H1 (cell line): Measurements from ENCODE around the gene ATP8B2. TPM values are rescaled to one million over a fixed set of nuclear protein-coding genes. Genes with fewer than 3 reads are reported as not detected.

Source experiments
- CTCF ChIA-PET: fragments of 300-600 bp; sonication (Branson Sonifier 250); formaldehyde crosslinking; loops from one replicate; lab custom pipeline; 2021; ENCODE audit not compliant: partially characterized antibody; lab: Charles Lee
- POLR2A ChIA-PET: fragments of 300-600 bp; sonication (Branson Sonifier 250); formaldehyde crosslinking; loops from one replicate; lab custom pipeline; 2021; ENCODE audit warnings: inconsistent platforms; ENCODE audit not compliant: partially characterized antibody; lab: Charles Lee
- DNase-seq, 2 experiments: peaks; one replicate each; pipeline versions ENCODE4 v3.0.0 to v3.0.0-alpha.2; 2010 to 2022; ENCODE audit warnings: low spot score in 2 of 2, low read depth in 1 of 2, mixed read lengths in 1 of 2
- FAIRE-seq: peaks from 2 replicates; lab custom pipeline; 2011; peaks lifted over from hg19 to GRCh38; lab: Jason Lieb, UNC
- H2AFZ ChIP-seq: 2 replicates; pipeline ENCODE4 v1.8.1; 2012; ENCODE audit warnings: low read length, inconsistent platforms
- H2AK5ac ChIP-seq: 2 replicates; pipeline ENCODE4 v1.6.1; 2013; ENCODE audit warnings: low read depth, low read length
- H2BK120ac ChIP-seq: replicated peaks from 2 replicates; pipeline ENCODE3; 2013; ENCODE audit warnings: low read depth, low read length, inconsistent platforms
- H2BK12ac ChIP-seq: 2 replicates; pipeline ENCODE4 v1.6.1; 2013; ENCODE audit warnings: low read depth, low read length
- H2BK15ac ChIP-seq: 2 replicates; pipeline ENCODE4 v1.6.1; 2013; ENCODE audit warnings: low read length
- H2BK20ac ChIP-seq: 2 replicates; pipeline ENCODE4 v1.6.1; 2013; ENCODE audit warnings: low read length
- H2BK5ac ChIP-seq: 2 replicates; pipeline ENCODE4 v1.6.1; 2013; ENCODE audit warnings: low read depth, low read length
- H3K14ac ChIP-seq: 2 replicates; pipeline ENCODE4 v1.6.1; 2013; ENCODE audit warnings: inconsistent platforms; ENCODE audit not compliant: insufficient read length
- H3K18ac ChIP-seq: 2 replicates; pipeline ENCODE4 v1.6.1; 2013; ENCODE audit warnings: low read length; ENCODE audit errors: extremely low read depth
- H3K23ac ChIP-seq: 2 replicates; pipeline ENCODE4 v1.6.1; 2013; ENCODE audit warnings: inconsistent platforms; ENCODE audit not compliant: insufficient read length
- H3K23me2 ChIP-seq: 2 replicates; pipeline ENCODE4 v1.6.1; 2013; ENCODE audit warnings: low read depth, low read length
- H3K27ac ChIP-seq: 2 replicates; pipeline ENCODE4 v1.6.1; 2011; ENCODE audit warnings: low read depth, low read length, inconsistent platforms
- H3K27me3 ChIP-seq, 4 experiments: replicated peaks in 1 of 4; 1 replicate in 1 of 4; 2 replicates in 3 of 4; pipeline versions ENCODE4 v1.6.1 to v1.8.1; 2011 to 2013; ENCODE audit warnings: low read length in 3 of 4, mild to moderate bottlenecking in 3 of 4, inconsistent platforms in 2 of 4, mixed read lengths in 2 of 4, moderate library complexity in 1 of 4; ENCODE audit not compliant: control insufficient read depth in 3 of 4, insufficient read depth in 3 of 4; ENCODE audit errors: extremely low read depth in 1 of 4
- H3K36me3 ChIP-seq, 4 experiments: 2 replicates each; pipeline versions ENCODE4 v1.6.1 to v1.8.1; 2011 to 2013; ENCODE audit warnings: mild to moderate bottlenecking in 4 of 4, low read length in 3 of 4, moderate library complexity in 2 of 4, control low read depth in 1 of 4, inconsistent platforms in 1 of 4; ENCODE audit not compliant: insufficient read depth in 4 of 4, control insufficient read depth in 2 of 4
- H3K4ac ChIP-seq: replicated peaks from 2 replicates; pipeline ENCODE3; 2013; ENCODE audit warnings: low read length, low read depth, mixed read lengths, inconsistent platforms; ENCODE audit not compliant: insufficient read length
- H3K4me1 ChIP-seq, 4 experiments: replicated peaks in 1 of 4; 1 replicate in 1 of 4; 2 replicates in 3 of 4; pipeline versions ENCODE4 v1.6.1 to v1.8.1; 2011 to 2013; ENCODE audit warnings: low read length in 3 of 4, inconsistent platforms in 2 of 4, mixed read lengths in 1 of 4; ENCODE audit not compliant: insufficient read depth in 4 of 4, control insufficient read depth in 3 of 4
- H3K4me2 ChIP-seq, 2 experiments: 2 replicates each; pipeline versions ENCODE4 v1.6.1 to v1.8.1; 2011 to 2013; ENCODE audit warnings: low read depth in 2 of 2, low read length in 2 of 2, control low read depth in 1 of 2, inconsistent platforms in 1 of 2, mild to moderate bottlenecking in 1 of 2; ENCODE audit not compliant: insufficient read depth in 1 of 2
- H3K4me3 ChIP-seq, 4 experiments: fragments of 200-600, 300-600 bp in 1 of 4; sonication (generic), shearing (Covaris generic), sonication (Bioruptor Twin) in 1 of 4; 2 replicates each; pipeline versions ENCODE4 v1.5.1 to v1.8.1; 2011 to 2016; ENCODE audit warnings: low read length in 4 of 4, low read depth in 3 of 4, control low read depth in 2 of 4, inconsistent platforms in 2 of 4, mild to moderate bottlenecking in 2 of 4, mixed read lengths in 1 of 4, moderate library complexity in 1 of 4; ENCODE audit not compliant: insufficient read depth in 2 of 4; ENCODE audit errors: extremely low read depth in 1 of 4
- H3K56ac ChIP-seq: replicated peaks from 2 replicates; pipeline ENCODE3; 2013; ENCODE audit warnings: low read depth, mild to moderate bottlenecking, mixed read lengths, low read length, inconsistent platforms; ENCODE audit not compliant: insufficient read length
- H3K79me1 ChIP-seq: 2 replicates; pipeline ENCODE4 v1.6.1; 2013; ENCODE audit warnings: low read depth, low read length, control low read depth
- H3K79me2 ChIP-seq, 2 experiments: 2 replicates each; pipeline versions ENCODE4 v1.6.1 to v1.8.1; 2012 to 2013; ENCODE audit warnings: low read length in 2 of 2, mild to moderate bottlenecking in 2 of 2, inconsistent platforms in 1 of 2; ENCODE audit not compliant: insufficient read depth in 2 of 2, control insufficient read depth in 1 of 2
- H3K9ac ChIP-seq, 4 experiments: replicated peaks in 1 of 4; 1 replicate in 1 of 4; 2 replicates in 3 of 4; pipeline versions ENCODE4 v1.6.1 to v1.8.1; 2011 to 2013; ENCODE audit warnings: low read depth in 3 of 4, low read length in 3 of 4, control low read depth in 2 of 4, mild to moderate bottlenecking in 2 of 4, moderate library complexity in 2 of 4, inconsistent platforms in 1 of 4; ENCODE audit errors: extremely low read depth in 1 of 4
- H3K9me3 ChIP-seq, 2 experiments: 2 replicates each; pipeline versions ENCODE4 v1.6.1 to v1.8.1; 2012 to 2013; ENCODE audit warnings: mild to moderate bottlenecking in 2 of 2, moderate library complexity in 2 of 2, control low read depth in 1 of 2, inconsistent platforms in 1 of 2, low read depth in 1 of 2, low read length in 1 of 2, mixed read lengths in 1 of 2; ENCODE audit not compliant: insufficient read depth in 2 of 2
- H4K20me1 ChIP-seq, 2 experiments: replicated peaks in 1 of 2; 2 replicates each; pipeline versions ENCODE3 to v1.8.1; 2011 to 2013; ENCODE audit warnings: inconsistent platforms in 2 of 2, low read length in 2 of 2, mild to moderate bottlenecking in 1 of 2; ENCODE audit not compliant: insufficient read depth in 2 of 2, control insufficient read depth in 1 of 2
- H4K5ac ChIP-seq: 2 replicates; pipeline ENCODE4 v1.6.1; 2013; ENCODE audit warnings: low read length, low read depth, mixed read lengths, inconsistent platforms; ENCODE audit not compliant: insufficient read length
- H4K8ac ChIP-seq: 2 replicates; pipeline ENCODE4 v1.8.0; 2013; ENCODE audit warnings: mild to moderate bottlenecking, moderate library complexity, low read length, inconsistent platforms; ENCODE audit not compliant: insufficient read depth; ENCODE audit errors: extremely low read depth
- H4K91ac ChIP-seq: replicated peaks from 2 replicates; pipeline ENCODE3; 2013; ENCODE audit warnings: low read length, mixed read lengths, inconsistent platforms; ENCODE audit not compliant: insufficient read length
- BACH1 ChIP-seq: IDR thresholded peaks from 2 replicates; pipeline ENCODE4 v1.6.1; 2012; ENCODE audit warnings: low read length, improper control_type of control experiment
- CBX5 ChIP-seq: fragments of 300-800, 300-1000 bp; sonication (generic); IDR thresholded peaks from 2 replicates; pipeline ENCODE4 v1.7.1; 2016; ENCODE audit warnings: antibody characterized with exemption, low read length, low read depth
- GABPA ChIP-seq: IDR thresholded peaks from 2 replicates; pipeline ENCODE4 v1.6.1; 2011; ENCODE audit warnings: mild to moderate bottlenecking, low read length, moderate library complexity, borderline replicate concordance; ENCODE audit not compliant: insufficient read depth
- GTF2F1 ChIP-seq: IDR thresholded peaks from 2 replicates; pipeline ENCODE4 v1.6.1; 2012; ENCODE audit warnings: low read depth, low read length, improper control_type of control experiment, borderline replicate concordance
- HDAC6 ChIP-seq: IDR thresholded peaks from one replicate; pipeline ENCODE4 v1.7.1; 2012; ENCODE audit warnings: low read depth, mild to moderate bottlenecking, inconsistent platforms, low read length, moderate library complexity
- JUND ChIP-seq: IDR thresholded peaks from 2 replicates; pipeline ENCODE4 v1.6.1; 2011; ENCODE audit warnings: mild to moderate bottlenecking, improper control_type of control experiment, low read length
- NRF1 ChIP-seq: IDR thresholded peaks from 2 replicates; pipeline ENCODE4 v1.6.1; 2011; ENCODE audit warnings: mild to moderate bottlenecking, low read depth, low read length, improper control_type of control experiment
- RXRA ChIP-seq: IDR thresholded peaks from 2 replicates; pipeline ENCODE4 v1.6.1; 2011; ENCODE audit warnings: low read depth, mild to moderate bottlenecking, low read length, moderate library complexity; ENCODE audit not compliant: insufficient read depth
- SIRT6 ChIP-seq: IDR thresholded peaks from one replicate; pipeline ENCODE4 v1.7.1; 2012; ENCODE audit warnings: low read length, inconsistent platforms
- SP4 ChIP-seq: IDR thresholded peaks from 2 replicates; pipeline ENCODE4 v1.6.1; 2012; ENCODE audit warnings: low read length, inconsistent platforms
- SRF ChIP-seq: IDR thresholded peaks from 2 replicates; pipeline ENCODE4 v1.6.1; 2011; ENCODE audit warnings: mild to moderate bottlenecking, low read depth, low read length, moderate library complexity
- SUZ12 ChIP-seq: fragments of 200-600 bp; sonication (generic); IDR thresholded peaks from 2 replicates; pipeline ENCODE4 v1.6.1; 2012; ENCODE audit warnings: mild to moderate bottlenecking, inconsistent platforms, low read length, moderate library complexity, mixed read lengths
- TBP ChIP-seq: IDR thresholded peaks from 2 replicates; pipeline ENCODE4 v1.6.1; 2011; ENCODE audit warnings: low read depth, low read length, improper control_type of control experiment
- WGBS, 2 experiments: shearing (Covaris generic) in 1 of 2; methylation state at CpG; one replicate each; pipeline versions ENCODE4 v1.1.6 to v1.1.7; 2013 to 2015; ENCODE audit warnings: low lambda C conversion rate in 2 of 2, mixed read lengths in 2 of 2, inconsistent platforms in 1 of 2, low coverage in 1 of 2, missing lambda C conversion rate in 1 of 2; ENCODE audit not compliant: insufficient replicate concordance in 2 of 2, insufficient coverage in 1 of 2, insufficient read length in 1 of 2; ENCODE audit errors: extremely low coverage in 1 of 2, missing lambda C conversion rate in 1 of 2; 5-methylcytosine and 5-hydroxymethylcytosine counted together
- polyA plus RNA-seq, 7 experiments: library from polyadenylated mRNA; depleted of rRNA in 3 of 7; stranded (reverse) in 5 of 7; unstranded in 2 of 7; fragments of >200 nt in 5 of 7; fragments of 200-250 nt in 2 of 7; gene quantifications; 1 replicate in 5 of 7; 2 replicates in 1 of 7; 4 replicates in 1 of 7; pipeline versions ENCODE4 v1.2.1 to v1.2.3, GENCODE V29; 2011 to 2013; ENCODE audit warnings: missing spikeins in 2 of 7, mixed read lengths in 2 of 7
- total RNA-seq: library from RNA; stranded (reverse); fragmentation: NEBNext Ultra II Directional; extraction: Animal tissue kit (Norgen Biotek cat#: 25700); gene quantifications from 2 replicates; pipeline ENCODE4 v1.2.1, GENCODE V29; 2021

Gene ATP8B2
- total and polyA plus RNA-seq, 2 of the 8 experiments (the other 6 are each of a cell fraction or from before 2014, with no cell fraction given), result 61.4 to 70.1 TPM

DNA sequence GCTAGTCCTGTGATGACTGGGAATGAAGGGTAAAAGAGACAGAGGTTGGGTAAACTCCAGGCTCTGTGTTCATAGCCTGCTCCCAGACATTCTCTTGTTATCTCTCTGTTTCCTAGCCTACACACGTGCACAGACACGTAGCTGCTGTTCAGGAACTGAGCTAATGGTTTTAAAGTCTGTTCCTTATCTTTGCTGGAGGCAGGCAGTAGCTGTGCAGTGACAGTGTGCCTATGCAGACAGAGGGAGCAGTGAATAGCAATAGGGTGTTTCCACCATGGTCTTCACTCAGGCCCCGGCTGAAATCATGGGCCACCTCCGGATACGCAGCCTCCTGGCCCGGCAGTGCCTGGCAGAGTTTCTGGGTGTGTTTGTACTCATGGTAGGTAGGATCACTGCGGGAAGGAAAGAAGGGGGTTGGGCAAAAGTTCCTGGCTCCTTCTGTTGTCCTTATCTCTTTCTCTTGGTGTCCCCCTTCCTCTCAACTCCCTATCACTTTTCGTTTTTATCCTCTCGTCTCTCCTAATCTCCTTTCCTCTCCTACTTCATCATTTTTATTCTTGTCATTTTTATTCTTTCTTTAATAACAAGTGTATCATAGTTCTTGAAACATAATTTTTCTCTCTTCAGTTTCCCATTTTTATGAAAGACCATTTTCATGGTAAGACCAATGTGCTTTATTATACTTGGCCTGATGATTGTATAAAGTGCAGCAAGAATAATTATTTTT, 4.3 kb upstream of the ATP8B2 start, which contains the start of gene AQP10:
Gene AQP10 (plus strand): TSS at position 212 of the 727 bp plus-strand sequence. CDS start 63 bp downstream, at position 275.
- Histone ChIP-seq H3K23me2 (peaks cover 9% of the 10 kb centered on the region; the same call in 1 of the 2 replicates), H3K14ac (no peak within 1 kb of the TSS), H4K8ac (peak within 1 kb of the TSS; percentile 43; the same call in 1 of the 2 replicates), H3K79me1 (no peaks in the 10 kb centered on the region), H3K27ac (no peak within 1 kb of the TSS), H3K4me1 (peaks cover 0 to 2% (median 0%) of the 10 kb centered on the region in 4 experiments; a peak in 2 of 7 replicates), H2BK20ac (no peak within 1 kb of the TSS), H2AFZ (no peak within 1 kb of the TSS; the same call in 1 of the 2 replicates), H3K9me3 (peaks cover 0 to 9% of the 10 kb centered on the region in 2 experiments; a peak in 1 of 4 replicates), H3K4ac (no peak within 1 kb of the TSS), H2BK15ac (no peak within 1 kb of the TSS), H4K20me1 (no peaks in the 10 kb centered on the region), H3K4me3 (no peak within 1 kb of the TSS), H2BK120ac (no peak within 1 kb of the TSS), H3K18ac (no peak within 1 kb of the TSS), H3K56ac (no peak within 1 kb of the TSS), H2BK12ac (no peak within 1 kb of the TSS), H2BK5ac (no peak within 1 kb of the TSS), H4K91ac (no peak within 1 kb of the TSS), H3K23ac (no peak within 1 kb of the TSS), H4K5ac (no peak within 1 kb of the TSS), H3K4me2 (no peak within 1 kb of the TSS), H3K27me3 (no peaks in the 10 kb centered on the region), H3K36me3 (no peaks in the 10 kb centered on the region), H2AK5ac (no peak within 1 kb of the TSS), H3K79me2 (no peaks in the 10 kb centered on the region), H3K9ac (no peak within 1 kb of the TSS)
- TF ChIP-seq CBX5 (no peak), TBP (no peak), SUZ12 (no peak), GABPA (no peak), SIRT6 (no peak), HDAC6 (no peak), BACH1 (no peak), JUND (no peak), GTF2F1 (no peak), NRF1 (no peak), SP4 (no peak), SRF (no peak), RXRA (no peak)
- FAIRE-seq (no peak), DNase-seq (no peak)
- POLR2A ChIA-PET, result interaction anchor here (0.5 to 1.0 kb wide), 2 partner anchors 16 to 106 kb away, joined by 3 read pairs; no protein-coding TSS in a partner anchor
- CTCF ChIA-PET, result interaction anchor here (1.4 to 21.7 kb wide), 3 partner anchors 15 to 44 kb away, joined by 3 to 507 read pairs (median 4); no protein-coding TSS in a partner anchor
- 89 to 100% methylated on average over 2 to 9 of the region's 9 CpGs for WGBS, 2 experiments
